Tibial nerve (tissue), 4 donors: ENCODE results near the gene XPO1. TPM values are rescaled to one million over a fixed set of nuclear protein-coding genes. Genes with fewer than 3 reads are reported as not detected.

ENCODE experiments used
- DNase-seq, 2 donors: peaks; one replicate each; pipeline ENCODE4 v3.0.0-alpha.2; 2019; ENCODE audit warnings: low spot score in 2 of 2
- H3K27ac ChIP-seq, 4 donors: fragments of 200-600 bp; sonication (generic) in 3 of 4; one replicate each; pipeline ENCODE4 v1.5.1; 2017 to 2019; ENCODE audit warnings: mild to moderate bottlenecking in 1 of 4
- H3K27me3 ChIP-seq, 2 donors: fragments of 200-600 bp; sonication (generic) in 1 of 2; one replicate each; pipeline versions ENCODE4 v1.5.1 to v1.6.0; 2017 to 2019
- H3K36me3 ChIP-seq, 3 donors: fragments of 200-600 bp; sonication (generic); one replicate each; pipeline ENCODE4 v1.5.1; 2018 to 2019
- H3K4me1 ChIP-seq, 4 donors: fragments of 200-600 bp; sonication (generic) in 3 of 4; one replicate each; pipeline ENCODE4 v1.5.1; 2017 to 2019
- H3K4me3 ChIP-seq, 4 donors: fragments of 200-600 bp; sonication (generic) in 3 of 4; one replicate each; pipeline ENCODE4 v1.5.1; 2017 to 2019; ENCODE audit warnings: mild to moderate bottlenecking in 1 of 4, moderate library complexity in 1 of 4
- H3K9me3 ChIP-seq, 4 donors: fragments of 200-600 bp; sonication (generic) in 3 of 4; one replicate each; pipeline ENCODE4 v1.5.1; 2017 to 2019
- CTCF ChIP-seq, 5 experiments: fragments of 200-600 bp in 3 of 5; fragments of 450-650 bp in 2 of 5; sonication (generic) in 3 of 5; IDR thresholded peaks; one replicate each; pipeline ENCODE4 v1.5.1; 2016 to 2019; ENCODE audit warnings: antibody characterized with exemption in 5 of 5, mild to moderate bottlenecking in 3 of 5, moderate library complexity in 2 of 5
- EP300 ChIP-seq, 2 donors: sonication (generic); formaldehyde crosslinking; IDR thresholded peaks; one replicate each; pipeline ENCODE4 v1.6.1; 2017; ENCODE audit warnings: antibody characterized with exemption in 2 of 2, mild to moderate bottlenecking in 1 of 2
- POLR2A ChIP-seq, 2 donors: fragments of 450-650 bp; IDR thresholded peaks; one replicate each; pipeline ENCODE4 v1.6.1; 2017; ENCODE audit warnings: antibody characterized with exemption in 2 of 2, mild to moderate bottlenecking in 2 of 2, moderate library complexity in 2 of 2
- WGBS, 2 donors: methylation state at CpG; one replicate each; pipeline ENCODE4 v1.1.5; 2018; 5-methylcytosine and 5-hydroxymethylcytosine counted together
- total RNA-seq, 4 donors: library from RNA; depleted of rRNA; stranded (reverse); fragments of >200 nt; gene quantifications; one replicate each; pipeline ENCODE4 v1.1.0, GENCODE V29; 2016

The XPO1 gene
- total RNA-seq, 4 donors from 2014 or later = 100 to 151 (median 112) TPM

DNA sequence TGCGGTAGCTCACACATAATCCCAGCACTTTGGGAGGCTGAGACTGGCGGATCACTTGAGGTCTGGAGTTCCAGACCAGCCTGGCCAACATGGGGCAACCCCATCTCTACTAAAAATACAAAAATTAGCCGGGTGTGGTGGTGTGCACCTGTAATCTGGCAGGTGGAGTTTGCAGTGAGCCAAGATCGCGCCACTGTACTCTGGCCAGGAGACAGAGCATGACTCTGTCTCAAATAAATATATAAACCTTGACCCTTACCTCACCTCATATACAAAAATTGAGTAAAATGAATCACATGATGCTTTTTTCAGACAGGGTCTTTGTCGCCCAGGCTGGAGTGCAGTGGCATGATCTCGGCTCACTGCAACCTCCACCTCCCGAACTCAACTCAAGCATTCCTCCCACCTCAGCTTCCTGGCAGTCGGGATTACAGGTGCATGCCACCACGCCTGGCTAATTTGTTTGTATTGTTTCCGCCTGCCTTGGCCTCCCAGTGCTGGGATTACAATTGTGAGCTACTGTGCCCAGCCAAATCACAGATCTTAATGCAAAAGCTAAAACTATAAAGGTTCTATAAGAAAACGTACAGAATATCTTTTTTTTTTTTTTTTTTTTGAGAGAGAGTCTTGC is 25.3 kb downstream of the XPO1 start:
- Histone ChIP-seq H3K27me3 (no peaks in the 10 kb centered on the region), H3K9me3 (no peaks in the 10 kb centered on the region), H3K36me3 (peaks cover 2 to 87% (median 9%) of the 10 kb centered on the region in 3 donors), H3K27ac (no peak overlapping the region), H3K4me1 (no peaks in the 10 kb centered on the region), H3K4me3 (no peak overlapping the region)
- WGBS, 2 donors = 80 to 82% methylated on average over 12 of the region's 12 CpGs
- no peak for DNase-seq
- TF ChIP-seq POLR2A (IDR thresholded peaks at IDR 0.05) = no peak
- no peak for TF ChIP-seq CTCF (IDR thresholded peaks at IDR 0.05)
- no peak for TF ChIP-seq EP300 (IDR thresholded peaks at IDR 0.05)

DNA sequence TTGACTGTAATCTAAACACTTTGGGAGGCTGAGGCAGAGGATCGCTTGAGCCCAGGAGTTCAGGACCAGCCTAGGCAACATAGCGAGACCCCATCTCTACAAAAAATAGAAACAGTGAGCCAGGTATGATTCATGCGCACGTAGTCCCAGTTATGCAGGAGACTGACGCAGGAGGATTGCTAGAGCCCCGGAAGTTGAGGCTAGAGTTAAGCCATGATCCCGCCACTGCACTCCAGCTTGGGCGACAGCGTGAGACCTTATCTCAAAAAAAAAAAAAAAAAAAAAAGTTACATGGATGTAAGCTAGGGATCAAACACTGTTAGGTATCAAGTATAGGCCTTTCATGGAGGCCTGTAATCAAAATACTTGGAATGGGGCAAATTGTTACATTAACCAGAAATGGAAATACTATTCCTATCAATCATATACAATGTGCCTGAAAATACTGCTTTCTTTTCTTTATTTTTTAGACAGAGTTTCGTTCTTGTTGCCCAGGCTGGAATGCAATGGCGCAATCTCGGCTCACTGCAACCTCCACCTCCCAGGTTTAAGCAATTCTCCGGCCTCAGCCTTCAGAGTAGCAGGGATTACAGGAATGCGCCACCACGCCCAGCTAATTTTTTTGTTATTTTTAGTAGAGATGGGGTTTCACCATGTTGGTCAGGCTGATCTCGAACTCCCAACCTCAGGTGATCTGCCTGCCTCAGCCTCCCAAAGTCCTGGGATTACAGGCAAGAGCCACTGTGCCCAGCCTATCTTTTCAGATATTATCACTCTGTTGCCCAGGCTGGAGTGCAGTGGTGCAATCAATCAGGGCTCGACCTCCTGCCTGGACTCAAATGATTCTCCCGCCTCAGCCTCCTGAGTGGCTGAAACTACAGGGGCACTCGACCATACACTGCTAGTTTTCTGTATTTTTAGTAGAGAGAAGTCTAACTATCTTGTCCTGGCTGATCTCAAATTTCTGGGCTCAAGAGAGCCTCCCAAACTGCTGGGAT is 27.2 kb downstream of the XPO1 start:
- H3K36me3 ChIP-seq = peaks cover 0 to 76% (median 0%) of the 10 kb centered on the region in 3 donors
- H3K27ac ChIP-seq = no peak overlapping the region
- WGBS, 2 donors = 91 to 93% methylated on average over 19 of the region's 19 CpGs
- no peak overlapping the region for H3K4me3 ChIP-seq
- TF ChIP-seq CTCF (IDR thresholded peaks at IDR 0.05) (no peak), POLR2A (IDR thresholded peaks at IDR 0.05) (no peak), EP300 (IDR thresholded peaks at IDR 0.05) (no peak)
- H3K4me1 ChIP-seq = no peaks in the 10 kb centered on the region
- no peak for DNase-seq
- H3K27me3 ChIP-seq = no peaks in the 10 kb centered on the region
- H3K9me3 ChIP-seq = no peaks in the 10 kb centered on the region

GRCh38 chr2:61504949-61505348 is 33.2 kb downstream of the XPO1 start:
- H3K4me1 ChIP-seq = no peaks in the 10 kb centered on the region
- 90 to 100% methylated on average over 2 of the region's 2 CpGs for WGBS, 2 donors
- H3K27ac ChIP-seq = no peak overlapping the region
- H3K4me3 ChIP-seq = no peak overlapping the region
- no peaks in the 10 kb centered on the region for H3K9me3 ChIP-seq
- TF ChIP-seq EP300 (IDR thresholded peaks at IDR 0.05) = no peak
- peaks cover 0 to 52% (median 3%) of the 10 kb centered on the region in 3 donors for H3K36me3 ChIP-seq
- no peaks in the 10 kb centered on the region for H3K27me3 ChIP-seq
- DNase-seq = no peak

DNA sequence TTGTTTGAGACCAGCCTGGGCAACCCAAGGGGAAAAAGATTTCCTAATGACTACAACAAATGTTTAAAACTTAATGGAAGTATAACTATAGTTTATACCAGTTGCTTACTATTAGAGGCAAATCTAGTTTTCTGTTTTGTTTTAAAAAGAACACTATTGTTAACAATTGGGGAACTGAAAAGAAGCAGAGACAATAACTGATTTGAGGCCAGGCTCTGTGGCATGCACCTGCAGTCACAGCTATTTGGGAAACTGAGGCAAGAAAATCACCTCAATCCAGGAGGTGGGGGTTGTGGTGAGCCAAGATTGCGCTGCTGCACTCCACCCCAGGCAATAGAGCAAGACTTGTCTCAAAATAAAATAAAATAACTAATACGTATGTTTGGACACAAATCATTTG is 39.1 kb downstream of the XPO1 start:
- WGBS, 2 donors = 93 to 95% methylated on average over 2 of the region's 2 CpGs
- Histone ChIP-seq H3K4me1 (no peaks in the 10 kb centered on the region), H3K27me3 (no peaks in the 10 kb centered on the region), H3K27ac (no peak overlapping the region), H3K4me3 (no peak overlapping the region), H3K36me3 (peaks cover 0 to 89% (median 5%) of the 10 kb centered on the region in 3 donors), H3K9me3 (no peaks in the 10 kb centered on the region)
- DNase-seq = no peak
- no peak for TF ChIP-seq POLR2A (IDR thresholded peaks at IDR 0.05)
- no peak for TF ChIP-seq EP300 (IDR thresholded peaks at IDR 0.05)
- TF ChIP-seq CTCF (IDR thresholded peaks at IDR 0.05) = no peak

GRCh38 chr2:61493523-61493942 is 44.6 kb downstream of the XPO1 start:
- Histone ChIP-seq H3K27me3 (no peaks in the 10 kb centered on the region), H3K9me3 (no peaks in the 10 kb centered on the region), H3K36me3 (peaks cover 0 to 100% (median 12%) of the 10 kb centered on the region in 3 donors), H3K4me3 (no peak overlapping the region), H3K4me1 (no peaks in the 10 kb centered on the region), H3K27ac (no peak overlapping the region)
- WGBS, 2 donors = 57 to 62% methylated on average over 2 of the region's 2 CpGs
- TF ChIP-seq EP300 (IDR thresholded peaks at IDR 0.05) (no peak), POLR2A (IDR thresholded peaks at IDR 0.05) (no peak), CTCF (IDR thresholded peaks at IDR 0.05) (no peak)
- peak in 1 of 2 donors; percentile 12 for DNase-seq
